GM19438 (cell line): ENCODE measurements around the gene CCDC170.

Experiments used
- ATAC-seq: cut with Tn5 transposase; IDR thresholded peaks from one replicate; pipeline ENCODE4 v1.9.1; 2021; ENCODE audit warnings: low read depth; ENCODE audit not compliant: unreplicated experiment

The CCDC170 gene

GRCh38 chr6:151616091-151616513, 122.3 kb downstream of the CCDC170 start:
- ATAC-seq: no peak

GRCh38 chr6:151616600-151616999, 122.8 kb downstream of the CCDC170 start:
- no peak for ATAC-seq

- ATAC-seq: no peak
Measured at GRCh38 chr6:151617539-151617938, 123.7 kb downstream of the CCDC170 start.

GRCh38 chr6:151618717-151619116, 124.9 kb downstream of the CCDC170 start:
- no peak for ATAC-seq

- ATAC-seq: no peak
Measured at GRCh38 chr6:151620179-151620578, 126.4 kb downstream of the CCDC170 start.

- ATAC-seq: no peak
Measured at GRCh38 chr6:151624071-151624470, 130.3 kb downstream of the CCDC170 start.

GRCh38 chr6:151624481-151624880, 130.7 kb downstream of the CCDC170 start:
- no peak for ATAC-seq

- no peak for ATAC-seq
Measured at GRCh38 chr6:151624900-151625536, 131.2 kb downstream of the CCDC170 start.

GRCh38 chr6:151627689-151628444, 134.1 kb downstream of the CCDC170 start:
- no peak for ATAC-seq

GRCh38 chr6:151629791-151630190, 136.0 kb downstream of the CCDC170 start:
- ATAC-seq: no peak

- ATAC-seq: no peak
Measured at GRCh38 chr6:151630387-151630786, 136.6 kb downstream of the CCDC170 start.

GRCh38 chr6:151630991-151631655, 137.3 kb downstream of the CCDC170 start:
- ATAC-seq: no peak

GRCh38 chr6:151632415-151632987, 138.7 kb downstream of the CCDC170 start:
- ATAC-seq: no peak

GRCh38 chr6:151633526-151634335, 139.9 kb downstream of the CCDC170 start:
- ATAC-seq: no peak

GRCh38 chr6:151634336-151634720, 140.5 kb downstream of the CCDC170 start:
- no peak for ATAC-seq

- ATAC-seq: no peak
Measured at GRCh38 chr6:151635741-151636140, 141.9 kb downstream of the CCDC170 start.

- no peak for ATAC-seq
Measured at GRCh38 chr6:151637814-151638213, 144.0 kb downstream of the CCDC170 start.

GRCh38 chr6:151639750-151640149, 145.9 kb downstream of the CCDC170 start:
- ATAC-seq: no peak

- ATAC-seq: no peak
Measured at GRCh38 chr6:151641028-151641427, 147.2 kb downstream of the CCDC170 start.

GRCh38 chr6:151647976-151648639, 154.3 kb downstream of the CCDC170 start:
- ATAC-seq: no peak
